Neural cell (in vitro differentiated cells): ENCODE results near the gene FOXQ1.

ENCODE experiments used
- EZH2 ChIP-seq: fragments of 200-600, 300-800 bp; shearing (Covaris generic), sonication (generic); IDR thresholded peaks from 2 replicates; pipeline ENCODE4 v1.6.1; 2014; ENCODE audit warnings: antibody characterized with exemption, low read length, borderline replicate concordance, mild to moderate bottlenecking; ENCODE audit not compliant: insufficient read depth, poor library complexity, severe bottlenecking
- POLR2AphosphoS5 ChIP-seq: IDR thresholded peaks from 2 replicates; pipeline ENCODE4 v1.6.1; 2012

GRCh38 chr6:1263850-1264377 is 48.0 kb upstream of the FOXQ1 start:
- no peak for TF ChIP-seq POLR2AphosphoS5
- TF ChIP-seq EZH2: no peak
